GM18867 (cell line): Measurements from ENCODE around the gene IPO4.

Experiments used
- ATAC-seq: cut with Tn5 transposase; IDR thresholded peaks from one replicate; pipeline ENCODE4 v1.9.1; 2021; ENCODE audit warnings: mild to moderate bottlenecking, moderate library complexity; ENCODE audit not compliant: unreplicated experiment

IPO4 gene

GRCh38 chr14:24149302-24149969 is 39.2 kb downstream of the IPO4 start:
- ATAC-seq, result no peak

DNA sequence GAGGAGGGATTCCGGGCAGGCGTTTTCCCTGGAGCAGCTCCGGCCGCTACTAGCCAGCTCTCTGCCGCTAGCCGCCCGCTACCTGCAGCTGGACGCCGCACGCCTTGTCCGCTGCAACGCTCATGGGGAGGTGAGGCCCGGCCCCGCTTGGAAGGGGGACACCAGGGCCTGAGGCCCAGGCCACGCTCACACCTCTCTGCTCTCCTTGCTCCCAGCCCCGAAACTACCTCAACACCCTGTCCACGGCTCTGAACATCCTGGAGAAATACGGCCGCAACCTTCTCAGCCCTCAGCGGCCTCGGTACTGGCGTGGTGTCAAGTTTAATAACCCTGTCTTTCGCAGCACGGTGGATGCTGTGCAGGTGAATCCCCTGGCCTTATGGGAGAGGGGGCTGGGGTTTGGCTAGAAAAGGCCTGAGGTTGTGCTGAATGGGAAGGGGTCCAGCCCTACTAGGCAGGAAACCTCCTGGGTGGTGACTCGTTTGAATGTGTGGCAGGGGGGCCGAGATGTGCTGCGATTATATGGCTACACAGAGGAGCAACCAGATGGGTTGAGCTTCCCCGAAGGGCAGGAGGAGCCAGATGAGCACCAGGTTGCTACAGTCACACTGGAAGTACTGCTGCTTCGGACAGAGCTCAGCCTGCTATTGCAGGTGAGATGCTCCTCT is 40.7 kb downstream of the IPO4 start:
- no peak for ATAC-seq

GRCh38 chr14:24146978-24147760 is 41.4 kb downstream of the IPO4 start, which contains the start of gene RNF31:
Gene RNF31, plus strand, starts transcription at chr14:24147498. Its CDS starts 201 bp downstream, at chr14:24147699.
- ATAC-seq, result peak; percentile 82

- ATAC-seq, result peak; percentile 56
These were observed 42.1 kb downstream of the IPO4 start, which contains the start of gene PSME2 for GRCh38 chr14:24146453-24146977. Gene PSME2, minus strand, starts transcription at chr14:24146610. Its CDS starts 29 bp downstream, at chr14:24146581.

- no peak for ATAC-seq
These were observed 42.7 kb downstream of the IPO4 start for GRCh38 chr14:24145690-24146452.

DNA sequence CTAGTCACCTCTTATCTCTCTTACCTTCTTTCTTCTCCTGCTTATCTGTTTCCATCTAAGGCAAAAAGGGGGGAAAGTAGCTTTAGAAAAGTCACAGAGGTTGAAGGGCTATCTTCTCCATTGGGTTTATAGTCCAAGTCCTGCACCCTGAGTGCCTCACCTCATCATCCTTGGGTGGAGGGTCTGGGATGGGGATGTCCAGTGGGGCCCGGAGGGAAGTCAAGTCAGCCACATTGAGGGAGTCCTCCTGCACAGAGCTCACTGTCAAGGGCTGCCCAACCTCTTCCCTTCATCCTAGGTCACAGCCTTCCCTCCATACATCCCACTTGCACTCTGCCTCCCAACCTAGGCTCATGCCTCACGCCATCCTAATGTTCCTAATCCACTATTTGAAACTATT is 43.4 kb downstream of the IPO4 start:
- no peak for ATAC-seq

DNA sequence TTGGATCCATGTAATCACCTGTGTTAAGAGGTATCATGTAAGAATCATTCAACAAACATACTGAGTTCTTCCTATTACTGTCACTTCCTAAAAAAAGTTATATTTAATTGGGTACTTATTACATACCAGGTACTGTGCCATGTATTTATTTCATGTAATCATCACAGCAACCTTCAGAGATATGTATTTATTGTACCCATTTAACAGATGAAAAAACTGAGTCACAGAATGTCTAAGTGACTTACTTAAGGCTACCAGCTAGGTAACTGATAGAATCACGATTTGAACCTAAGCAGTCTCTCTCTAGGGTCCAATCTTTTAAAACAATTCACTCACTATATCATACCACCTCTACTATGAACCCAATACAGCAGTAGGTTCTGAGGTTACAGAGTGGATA is 44.2 kb downstream of the IPO4 start:
- no peak for ATAC-seq

DNA sequence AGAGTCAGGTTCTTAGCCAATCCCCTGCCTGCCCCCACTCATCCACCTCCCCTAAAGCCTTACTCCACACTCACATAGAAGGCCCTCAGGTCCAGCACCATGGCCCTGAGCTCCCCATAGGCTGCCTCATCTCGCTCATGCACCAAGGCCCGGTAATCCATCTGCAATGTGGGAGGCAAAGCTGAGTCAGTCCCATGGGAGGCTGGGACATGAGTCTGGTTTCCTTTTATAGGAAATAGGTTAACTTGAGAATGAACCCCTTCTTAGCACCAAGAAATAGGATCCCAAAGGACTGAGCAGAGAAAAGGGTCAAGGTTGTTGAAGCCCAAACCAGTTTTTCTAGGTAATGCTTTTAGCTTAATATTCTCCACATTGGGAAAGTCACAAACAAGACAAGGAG is 45.1 kb downstream of the IPO4 start:
- ATAC-seq, result no peak

GRCh38 chr14:24141097-24141880 is 47.3 kb downstream of the IPO4 start, which contains the start of gene EMC9:
Gene EMC9, minus strand, starts transcription at chr14:24141591. Its CDS starts 287 bp downstream, at chr14:24141304.
- peak; percentile 81 for ATAC-seq

- ATAC-seq, result no peak
These were observed 49.2 kb downstream of the IPO4 start for GRCh38 chr14:24139272-24139934.

GRCh38 chr14:24138396-24139271 is 50.0 kb downstream of the IPO4 start:
- no peak for ATAC-seq

GRCh38 chr14:24137529-24138395 is 50.9 kb downstream of the IPO4 start:
- ATAC-seq, result no peak

DNA sequence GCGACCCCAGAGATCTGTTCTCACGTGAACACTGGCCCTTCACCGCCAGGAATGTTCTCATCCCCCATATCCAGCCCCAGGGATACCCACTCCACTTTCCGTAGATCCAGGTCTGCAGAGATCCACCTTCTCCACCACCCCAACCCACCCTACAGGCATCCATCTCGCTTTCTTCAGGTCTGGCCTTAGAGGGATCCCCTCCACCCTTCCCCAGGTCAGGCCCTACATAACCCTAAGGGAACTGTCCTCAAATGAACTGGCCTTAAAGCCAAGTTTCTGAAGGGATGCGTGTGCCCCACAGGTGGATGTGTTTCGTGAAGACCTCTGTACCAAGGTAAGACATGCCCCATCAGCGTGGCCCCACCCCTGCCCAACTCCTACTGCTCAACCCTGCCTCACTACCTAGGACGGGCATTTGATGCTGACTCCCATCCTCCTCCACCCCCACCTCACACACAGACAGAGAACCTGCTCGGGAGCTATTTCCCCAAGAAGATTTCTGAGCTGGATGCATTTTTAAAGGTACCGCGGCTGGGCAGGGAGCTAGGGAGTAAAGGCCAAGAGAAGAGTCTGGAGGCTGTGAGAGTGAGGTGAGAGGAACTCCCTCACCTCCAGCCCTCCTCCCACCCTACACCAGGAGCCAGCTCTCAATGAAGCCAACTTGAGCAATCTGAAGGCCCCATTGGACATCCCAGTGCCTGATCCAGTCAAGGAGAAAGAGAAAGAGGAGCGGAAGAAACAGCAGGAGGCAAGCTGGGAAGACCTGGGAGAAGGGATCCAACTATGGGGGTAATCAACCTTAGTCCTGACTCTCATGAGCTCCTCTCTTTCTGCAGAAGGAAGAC is 51.7 kb downstream of the IPO4 start:
- ATAC-seq, result no peak

DNA sequence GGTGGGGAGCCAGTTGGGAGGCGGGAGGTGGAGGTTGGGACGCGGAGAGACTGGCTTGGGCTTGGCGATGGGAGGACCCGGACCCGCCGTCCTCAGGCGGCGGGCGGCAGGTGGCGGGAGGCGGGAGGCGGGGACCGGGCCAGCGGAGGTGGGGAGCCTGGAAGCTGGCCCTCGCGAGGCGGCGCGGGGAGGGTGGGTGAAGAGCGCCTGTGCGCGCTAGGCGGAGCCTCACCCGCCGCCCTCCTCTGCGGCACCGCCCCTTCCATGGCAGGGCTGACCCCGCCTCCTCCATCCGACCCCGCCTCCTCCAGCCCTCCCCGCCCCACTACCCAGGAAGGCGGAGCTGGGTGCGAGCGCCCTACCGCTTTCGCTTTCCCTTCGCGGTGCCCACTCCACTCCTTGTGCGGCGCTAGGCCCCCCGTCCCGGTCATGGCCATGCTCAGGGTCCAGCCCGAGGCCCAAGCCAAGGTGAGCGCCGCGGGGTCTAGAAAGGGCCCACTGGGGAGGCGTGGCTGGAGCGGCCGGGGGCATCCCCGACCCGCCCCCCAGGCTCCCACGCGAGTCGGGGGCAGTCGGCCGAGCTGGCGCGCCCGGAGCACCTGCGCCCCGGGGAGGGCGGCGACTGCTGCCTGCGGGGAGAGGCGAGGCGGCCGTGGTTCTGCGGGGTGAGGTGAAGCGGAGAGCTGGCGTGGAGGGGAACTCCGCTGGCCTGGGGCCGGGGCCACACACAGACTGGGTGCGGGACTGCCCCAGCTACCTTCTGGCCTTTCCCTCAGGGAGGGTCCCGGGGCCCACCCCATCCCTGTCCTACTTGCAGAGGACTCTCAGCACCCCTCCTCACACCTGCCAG is 52.6 kb downstream of the IPO4 start, which contains the start of gene PSME1:
PSME1 (plus strand) TSS at position 361 of the 850 bp plus-strand sequence; CDS start at position 430, 69 bp downstream.
- peak; percentile 84 for ATAC-seq

- peak; percentile 6 for ATAC-seq
These were observed 53.1 kb downstream of the IPO4 start for GRCh38 chr14:24135584-24135833.

DNA sequence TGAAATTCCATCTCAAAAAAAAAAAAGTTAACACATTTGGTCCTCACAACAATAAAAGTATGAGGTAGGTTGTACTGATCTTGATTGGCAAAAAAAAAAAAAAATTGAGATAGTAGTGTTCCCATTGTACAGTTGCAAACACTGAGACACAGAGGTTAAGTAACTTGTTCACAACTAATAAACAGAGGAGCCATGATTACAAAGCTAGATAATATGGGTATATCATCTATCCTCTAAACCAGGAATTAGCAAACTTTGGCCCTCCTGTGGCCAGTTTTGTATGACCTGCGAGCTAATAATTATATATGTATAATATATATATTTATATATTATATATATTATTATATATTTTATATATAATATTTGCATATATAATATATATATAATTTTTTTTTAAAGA is 54.9 kb downstream of the IPO4 start:
- ATAC-seq, result no peak
